ENCODE data around the gene GLI3.

Gene GLI3

DNA sequence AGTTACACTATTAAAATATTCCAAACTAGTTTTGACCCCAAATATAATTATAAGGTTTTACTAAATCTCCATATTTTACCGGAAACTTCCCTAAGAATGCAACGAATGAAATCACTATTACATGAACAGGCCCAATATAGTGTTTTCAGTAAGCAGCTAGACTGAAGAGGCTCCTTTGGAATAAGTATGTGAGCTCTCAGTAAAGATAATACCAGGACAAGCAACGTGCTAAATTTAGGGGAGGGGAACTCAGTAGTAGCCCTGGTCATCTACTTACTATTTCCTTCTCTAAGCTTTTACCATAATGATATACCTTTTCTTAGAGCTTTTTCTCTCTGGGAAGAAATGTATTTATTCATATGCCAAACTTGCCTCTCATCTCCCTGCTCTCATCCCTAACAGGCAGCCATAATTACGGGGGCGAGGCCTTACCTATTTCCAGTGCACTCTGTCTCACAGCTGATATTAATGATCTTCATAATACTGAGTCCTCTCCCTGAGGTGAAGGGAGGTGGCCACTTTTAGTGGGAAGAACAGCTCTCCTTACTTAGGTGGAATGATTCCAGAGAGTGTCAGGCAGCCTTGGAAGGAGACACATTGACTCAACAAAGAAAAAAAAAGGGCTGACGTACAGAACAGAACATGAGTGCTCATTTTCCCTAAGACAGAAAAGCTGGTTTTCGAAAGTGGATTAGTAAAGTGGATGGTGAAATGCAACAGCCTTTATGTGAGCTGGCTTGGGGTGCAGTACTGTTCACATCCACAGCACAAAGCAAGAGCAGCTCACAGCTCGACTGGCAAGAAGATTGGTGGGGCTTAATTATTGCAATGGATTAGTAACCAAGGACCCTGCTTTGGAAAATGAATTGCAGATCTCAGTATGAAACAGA is 165.4 kb downstream of the GLI3 start:
- DNase-seq: no peak

DNA sequence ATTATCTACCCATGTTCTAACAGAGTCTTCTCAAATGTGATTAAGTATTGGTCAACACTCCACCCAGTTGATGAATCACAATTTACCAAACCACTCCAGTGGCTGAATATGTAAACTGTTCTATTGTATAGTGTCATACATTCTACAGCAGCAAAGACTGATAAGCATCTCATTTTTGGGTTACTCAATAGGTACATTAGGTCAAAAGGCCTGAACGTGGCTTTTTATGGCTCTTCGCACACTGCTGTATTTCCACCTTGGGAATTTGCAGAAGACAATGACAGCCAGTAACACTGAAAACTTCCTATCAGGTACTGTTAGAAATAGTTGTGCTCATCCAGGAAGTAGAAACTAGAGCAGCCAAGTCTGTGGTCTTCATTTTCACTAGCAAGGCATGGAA is 166.9 kb downstream of the GLI3 start:
- no peak for DNase-seq

DNA sequence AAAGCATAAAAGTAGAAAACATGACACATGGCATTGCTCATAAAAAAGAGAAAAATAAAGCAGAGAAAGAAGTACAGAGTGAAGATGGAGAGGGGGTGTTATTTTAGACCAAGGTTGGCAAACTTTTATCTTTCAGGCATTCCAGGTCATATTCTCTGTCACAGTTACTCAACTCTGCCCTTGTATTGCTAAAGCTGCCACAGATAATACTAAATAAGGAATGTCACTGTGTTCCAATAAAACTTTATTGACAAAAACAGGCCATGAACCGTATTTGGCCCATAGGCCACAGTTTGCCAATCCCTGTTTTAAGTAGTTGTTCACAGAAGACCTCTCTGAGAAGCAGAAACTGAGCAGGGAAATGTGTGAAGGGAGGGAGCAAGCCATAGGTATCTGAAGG is 167.4 kb downstream of the GLI3 start:
- DNase-seq: no peak

DNA sequence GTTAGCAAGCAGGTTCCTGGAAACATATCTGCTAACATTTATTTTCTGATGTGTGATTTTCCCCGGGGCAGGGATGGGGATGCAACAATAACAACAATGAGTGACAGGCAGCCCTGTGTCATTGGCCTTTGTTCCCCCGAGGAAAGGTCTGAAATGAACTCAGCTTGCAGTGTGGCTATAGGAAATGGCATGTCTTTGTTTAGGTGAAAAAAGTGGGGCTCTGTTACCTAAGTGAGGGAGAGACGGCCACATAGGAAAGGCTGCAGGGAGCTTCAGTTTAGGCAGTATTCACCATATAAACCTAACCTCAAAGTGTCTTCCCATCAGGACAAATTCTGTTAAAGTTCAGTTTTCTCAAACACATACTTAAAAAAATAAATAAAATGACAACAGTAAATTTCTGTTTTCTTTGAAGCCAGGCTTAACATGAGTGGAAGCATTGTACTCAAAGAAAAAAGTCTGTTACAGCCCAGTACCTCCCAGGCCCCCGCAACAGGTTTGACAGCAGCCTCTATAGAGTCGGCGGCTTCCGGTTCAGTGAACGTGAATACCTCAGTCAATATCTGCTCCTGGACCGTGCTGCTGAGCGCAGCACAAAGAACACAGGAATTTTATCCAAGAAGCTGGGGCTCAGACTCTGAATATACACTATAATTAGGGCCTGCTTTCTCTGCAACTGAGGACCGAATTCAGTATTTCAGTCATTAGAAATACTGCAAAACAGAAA is 168.3 kb downstream of the GLI3 start:
- no peak for DNase-seq

DNA sequence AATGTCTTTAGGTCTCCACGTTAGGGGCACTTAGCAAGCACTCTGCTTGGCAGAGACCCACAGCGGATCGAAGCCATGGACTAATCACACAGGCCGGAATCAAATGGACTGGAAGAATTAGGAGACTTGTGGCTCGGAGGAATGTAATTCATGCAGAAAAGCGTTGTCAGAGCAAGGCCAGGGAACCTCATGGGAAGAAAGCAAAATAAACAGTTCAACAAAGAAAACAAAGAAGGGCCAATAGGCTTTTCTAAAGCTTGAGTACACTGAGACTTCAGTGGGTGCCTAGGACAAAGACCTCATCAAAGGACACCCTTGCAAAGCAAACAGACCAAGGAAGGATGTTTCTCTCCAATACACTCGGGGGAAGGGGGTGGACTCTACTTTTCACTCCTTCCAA is 171.1 kb downstream of the GLI3 start:
- DNase-seq: no peak

DNA sequence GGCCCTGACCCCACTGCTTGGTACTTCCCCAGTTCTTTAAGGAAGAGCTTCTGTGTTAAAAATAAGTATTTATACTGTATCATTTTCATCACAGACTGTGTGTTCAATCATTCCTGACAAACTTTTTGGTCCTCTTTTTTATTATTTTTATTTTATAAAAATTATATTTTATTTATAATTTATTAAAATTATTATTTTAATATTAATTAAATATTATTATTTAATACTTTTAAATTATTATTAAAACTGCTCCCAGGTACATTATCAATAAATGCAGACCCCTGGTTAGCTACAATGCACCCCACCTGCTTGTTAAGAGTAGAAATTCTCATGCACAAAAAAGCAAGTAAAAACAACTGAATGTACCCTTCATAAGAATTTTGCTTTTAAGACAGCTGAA is 172.0 kb downstream of the GLI3 start:
- no peak for DNase-seq

DNA sequence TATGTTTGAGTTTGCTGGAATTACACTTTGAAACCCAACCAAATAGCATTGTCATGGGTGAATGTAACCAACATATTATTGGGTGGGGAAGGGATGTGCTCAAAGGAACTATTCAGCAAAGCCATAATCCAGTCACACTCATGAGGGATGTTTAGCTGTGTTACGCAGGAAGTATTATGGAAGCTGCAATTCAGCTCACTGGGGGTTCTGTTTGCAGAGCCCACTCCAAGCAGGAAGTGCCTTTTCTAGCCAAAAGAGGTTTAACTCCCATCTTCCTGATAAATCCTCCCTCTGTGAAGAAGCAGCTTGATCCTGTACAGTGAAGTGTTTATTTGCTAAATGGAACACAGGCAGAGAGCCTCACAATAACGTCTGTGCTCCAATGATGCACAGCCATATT is 172.5 kb downstream of the GLI3 start:
- no peak for DNase-seq

DNA sequence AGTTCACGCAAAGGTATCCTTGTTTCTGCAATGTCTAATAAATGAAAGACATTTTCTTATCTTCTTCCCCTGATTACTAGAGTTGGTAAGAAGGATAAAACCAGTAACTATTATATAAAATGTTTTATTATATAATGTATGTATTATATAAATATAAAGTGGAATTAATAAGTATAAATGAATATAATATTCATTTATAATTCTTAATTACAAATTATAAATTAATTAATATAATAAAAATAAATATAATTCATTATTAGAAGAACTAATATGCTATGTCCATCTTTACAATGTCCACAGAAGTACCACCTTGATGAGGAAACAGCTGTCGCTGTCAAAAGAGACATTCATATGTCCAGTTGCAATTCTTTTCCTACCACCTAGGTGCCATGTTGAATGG is 177.7 kb downstream of the GLI3 start:
- DNase-seq: no peak

DNA sequence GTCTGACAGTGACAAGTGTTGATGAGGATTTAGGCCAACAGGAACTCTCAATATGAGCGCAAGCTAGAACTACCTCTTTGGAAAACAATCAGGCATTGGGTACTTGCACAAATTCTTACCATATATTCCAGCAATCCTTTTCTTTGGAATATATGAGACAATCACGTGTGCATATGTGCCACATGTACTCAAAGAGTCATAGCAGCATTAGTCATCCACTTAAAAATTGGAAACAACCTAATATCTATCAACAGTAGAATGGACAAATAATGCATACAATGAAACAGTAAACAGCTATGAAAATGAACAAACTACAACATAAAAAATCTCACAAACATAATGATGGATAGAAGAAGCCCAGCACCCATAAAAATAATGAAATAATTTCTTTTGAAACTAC is 179.7 kb downstream of the GLI3 start:
- no peak for DNase-seq

DNA sequence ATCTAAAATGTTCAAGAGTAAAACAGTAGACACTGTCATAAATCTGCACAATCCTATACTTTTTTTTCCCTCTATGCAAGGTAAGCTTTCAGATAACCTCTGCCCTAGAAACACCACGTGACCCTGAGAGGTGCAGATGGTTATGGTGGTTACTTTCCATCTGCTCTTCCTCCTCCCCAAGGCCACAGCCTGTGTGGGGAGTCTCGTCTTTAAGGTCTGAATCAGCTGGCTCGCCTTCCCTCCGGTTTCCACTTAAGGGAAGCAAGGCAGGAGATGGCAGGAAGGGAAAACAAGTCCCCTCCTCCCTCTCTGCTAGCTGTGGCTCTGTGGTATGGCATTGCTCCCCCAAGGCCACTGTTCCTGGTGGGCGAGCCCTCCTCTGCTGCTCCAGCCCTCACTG is 181.8 kb downstream of the GLI3 start:
- no peak for DNase-seq

DNA sequence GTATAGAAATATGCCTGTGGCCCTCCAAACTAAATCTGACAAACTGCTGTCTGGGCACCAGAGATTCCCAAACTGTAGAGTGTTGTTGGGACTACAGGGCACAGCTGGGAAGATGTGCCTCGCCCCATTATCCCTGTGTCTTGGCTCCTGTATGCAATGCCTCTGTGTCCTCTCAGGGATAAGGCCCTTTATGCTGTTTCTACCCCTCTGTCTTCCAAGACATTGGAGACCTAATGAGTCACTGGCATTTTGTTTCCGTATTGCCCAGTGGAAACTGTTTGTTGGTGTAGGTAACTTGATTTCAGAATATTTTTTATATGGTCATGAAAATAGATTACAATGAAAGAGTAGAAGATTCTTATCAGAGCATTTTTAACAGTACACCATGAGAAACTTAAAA is 183.2 kb downstream of the GLI3 start:
- DNase-seq: no peak

DNA sequence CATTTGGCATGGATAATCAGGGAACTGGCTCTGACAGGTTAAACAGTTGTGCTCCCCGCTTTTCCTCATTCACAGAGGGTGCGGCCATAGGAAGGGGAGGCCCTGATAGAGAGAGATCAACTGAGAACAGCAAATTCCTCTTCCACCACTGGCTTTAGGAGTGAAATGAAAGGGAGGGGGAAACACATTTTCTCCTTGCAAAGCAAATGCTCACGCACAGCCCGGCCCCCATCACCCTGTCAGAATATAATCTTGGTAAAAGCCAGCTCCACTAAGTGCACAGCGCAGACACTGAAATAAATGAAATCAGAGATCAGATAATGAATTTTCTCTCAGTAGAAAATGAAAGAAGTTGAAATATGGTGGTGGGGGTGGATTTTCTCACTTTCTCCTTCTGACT is 187.2 kb downstream of the GLI3 start:
- DNase-seq: no peak

DNA sequence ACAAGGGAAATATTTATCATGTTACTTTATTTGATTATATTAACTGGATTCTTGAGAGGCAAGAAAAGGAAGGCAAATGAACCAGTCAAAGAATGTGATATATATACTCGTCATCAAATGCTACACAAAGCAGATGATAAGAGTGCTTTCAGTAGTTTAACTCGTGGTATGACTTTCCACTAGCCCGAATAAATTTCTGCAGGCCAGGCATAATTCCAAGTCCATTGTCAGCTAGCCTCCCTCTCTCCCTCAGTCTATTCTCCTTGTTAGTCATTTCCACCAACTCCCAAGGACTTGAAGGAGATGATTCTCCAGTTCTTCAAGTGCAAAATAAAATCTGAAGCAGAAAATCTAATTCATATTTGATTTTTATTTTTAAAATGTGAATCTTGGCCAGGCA is 190.5 kb downstream of the GLI3 start:
- DNase-seq: no peak

DNA sequence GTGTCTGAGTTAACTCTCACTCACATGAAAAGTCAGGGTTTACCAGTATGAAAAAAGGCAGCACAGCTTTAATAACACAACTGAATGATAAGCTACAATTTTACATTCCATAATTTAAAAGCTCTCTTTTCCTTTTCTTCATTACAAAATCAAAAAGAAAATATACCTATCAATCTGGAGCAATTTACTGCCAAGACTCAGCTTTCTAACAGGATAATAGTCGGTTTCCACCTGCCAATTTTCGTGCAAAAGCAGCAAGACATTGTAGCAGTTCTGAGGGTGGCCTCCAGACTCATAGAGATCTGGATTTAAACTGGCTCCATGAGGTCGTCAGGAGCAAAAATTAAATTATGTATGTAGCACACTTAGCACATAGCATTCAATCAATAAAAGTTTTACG is 191.0 kb downstream of the GLI3 start:
- no peak for DNase-seq

DNA sequence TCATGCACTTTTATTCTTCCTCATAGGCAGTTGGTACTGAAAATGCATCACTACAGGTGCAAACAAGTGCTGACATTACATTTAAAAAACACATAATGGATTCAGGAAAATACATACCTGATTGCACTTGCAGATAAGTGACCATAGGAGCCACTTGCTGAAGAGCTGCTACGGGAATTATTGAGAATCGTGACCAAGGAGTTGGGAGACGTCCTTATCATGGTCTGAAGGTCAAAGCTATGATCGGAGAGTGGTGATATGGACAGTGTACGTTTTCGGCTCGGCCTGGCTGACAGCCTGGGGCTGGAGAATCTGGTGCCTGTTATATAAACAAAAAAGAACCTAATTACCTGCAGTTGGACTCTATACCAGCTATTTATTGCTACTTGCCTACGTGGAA is 197.1 kb downstream of the GLI3 start:
- DNase-seq: no peak

DNA sequence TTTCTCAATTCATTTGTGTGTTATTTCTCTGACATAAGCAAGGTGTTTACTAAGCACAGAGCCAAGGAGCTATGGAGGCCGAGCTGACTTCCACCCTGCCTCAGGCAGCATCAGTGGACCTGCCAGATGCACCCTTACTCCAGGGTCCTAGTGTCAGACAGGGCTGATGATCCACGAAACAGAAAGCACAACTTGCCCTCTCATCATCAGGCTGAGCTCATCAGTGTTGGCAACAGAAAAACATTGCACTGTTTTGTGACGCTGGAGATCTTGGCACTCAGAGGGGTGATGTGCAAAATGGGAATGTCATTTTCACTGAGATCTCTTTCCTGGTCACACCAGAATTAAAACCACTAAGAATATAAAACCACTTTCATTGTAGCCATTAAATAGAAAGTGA is 201.8 kb downstream of the GLI3 start:
- DNase-seq: no peak

DNA sequence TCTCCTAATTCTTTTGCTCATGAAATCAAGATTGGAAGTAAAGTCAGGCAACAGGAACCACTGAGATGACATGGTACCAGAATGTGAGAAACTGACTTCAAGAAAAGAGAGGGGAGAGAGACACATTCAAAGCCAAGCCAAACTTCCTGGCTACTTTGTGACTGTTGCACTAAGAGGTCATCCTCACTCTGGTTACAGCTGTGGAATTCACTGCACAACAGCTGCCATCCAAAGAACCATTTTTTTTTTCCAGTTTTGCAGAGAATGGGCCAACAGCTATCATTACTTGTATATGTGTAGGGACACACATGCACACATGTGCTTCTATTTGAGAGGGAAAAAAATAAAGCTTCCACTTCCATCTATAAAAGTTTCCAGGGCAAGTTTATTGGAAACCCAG is 203.5 kb downstream of the GLI3 start:
- no peak for DNase-seq

DNA sequence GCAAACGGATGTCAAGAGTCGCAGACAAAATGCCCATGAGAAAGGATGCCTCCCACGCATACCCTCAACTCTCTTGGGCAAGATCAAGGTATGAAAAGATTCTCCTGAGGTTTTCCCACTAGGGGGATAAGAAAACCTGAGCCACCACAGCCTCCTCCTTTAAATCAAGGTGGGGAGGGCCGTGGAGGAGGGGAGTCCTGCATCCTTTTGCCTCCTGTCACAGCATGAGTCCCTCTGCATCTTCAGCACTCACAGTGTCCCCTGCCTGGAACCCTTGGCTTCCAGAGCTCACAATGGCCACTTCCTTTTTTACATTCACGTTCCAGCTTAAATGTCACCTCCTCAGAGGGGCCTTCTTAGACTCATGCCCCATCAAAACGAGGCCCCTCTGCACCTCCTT is 207.6 kb downstream of the GLI3 start:
- no peak for DNase-seq

DNA sequence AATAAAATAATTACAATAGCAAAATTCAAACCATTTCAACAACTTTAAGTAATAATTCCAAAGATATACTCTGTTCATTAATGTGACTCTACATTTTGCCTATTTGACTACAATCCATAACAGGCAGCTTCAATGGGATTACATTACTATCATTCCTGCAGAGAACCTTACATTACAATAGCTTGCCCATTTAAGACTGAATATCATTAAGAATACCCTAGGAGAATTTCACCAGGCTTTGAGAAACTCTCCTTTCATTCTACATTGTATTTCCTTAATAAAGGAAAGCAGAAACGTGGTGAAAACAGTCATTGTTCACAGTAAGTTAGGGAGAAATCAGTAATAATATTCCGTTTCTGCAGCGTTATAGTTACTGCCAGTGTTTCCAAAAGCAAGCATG is 209.5 kb downstream of the GLI3 start:
- no peak for DNase-seq

DNA sequence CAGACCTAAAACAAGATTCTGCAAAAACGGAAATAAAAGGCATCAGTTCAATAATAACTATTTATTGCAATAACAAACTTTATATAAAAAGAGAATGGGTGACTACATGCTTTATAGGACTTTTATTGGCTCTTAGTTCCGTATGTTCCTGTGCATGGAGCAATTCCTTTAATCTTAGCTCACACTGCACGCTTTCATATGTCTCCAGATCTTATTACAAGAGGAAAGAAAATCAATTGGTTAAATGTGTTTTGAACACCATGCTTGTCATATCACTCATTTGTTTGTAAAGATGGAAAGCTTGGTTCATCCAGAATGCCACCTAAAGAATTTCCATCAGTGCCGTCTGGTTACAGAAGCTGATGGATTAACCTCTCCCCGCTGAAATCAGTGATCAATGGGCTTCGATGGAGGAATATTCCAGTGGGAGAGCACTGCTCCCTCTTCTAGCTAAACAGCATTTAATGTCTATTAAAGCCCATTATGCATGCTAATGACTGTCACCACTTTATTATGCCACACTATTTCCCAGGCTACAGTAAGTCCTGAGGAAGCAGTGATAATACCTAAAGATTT is 210.3 kb downstream of the GLI3 start:
- no peak for DNase-seq

DNA sequence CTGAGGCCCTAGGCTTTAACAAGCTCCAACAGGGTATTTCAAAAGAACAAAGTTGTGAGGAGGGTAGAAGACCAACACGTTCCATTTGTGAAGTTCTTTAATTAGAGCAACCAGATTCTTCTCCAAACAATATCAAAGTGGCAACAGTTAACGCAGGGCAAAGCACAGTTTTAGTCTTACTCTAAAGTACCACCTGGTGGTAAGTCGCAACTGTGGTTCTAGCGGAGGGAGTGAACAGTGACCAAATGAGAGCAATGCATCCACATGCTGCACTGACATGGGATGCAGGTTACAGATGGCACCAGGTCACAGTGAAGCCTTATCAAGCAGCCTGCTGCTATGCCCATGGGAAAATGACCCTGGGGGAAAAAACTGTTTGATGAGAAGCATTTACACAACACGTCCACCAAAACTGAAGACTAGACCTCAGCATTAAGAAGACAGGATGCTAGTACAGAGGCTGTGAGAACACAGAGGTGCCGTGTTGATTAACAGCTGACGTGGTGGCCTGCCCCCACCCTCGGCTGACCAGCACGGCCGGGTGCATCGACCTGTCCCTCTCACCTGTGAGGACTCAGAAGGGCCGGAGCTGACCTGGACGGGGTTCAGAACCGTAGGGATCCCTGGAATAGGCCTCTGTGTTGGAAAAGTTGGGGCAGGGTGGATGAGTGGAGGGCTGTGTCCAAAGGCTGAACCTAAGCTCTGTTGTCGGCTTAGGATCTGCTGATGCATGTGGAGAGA is 211.2 kb downstream of the GLI3 start:
- DNase-seq: no peak

DNA sequence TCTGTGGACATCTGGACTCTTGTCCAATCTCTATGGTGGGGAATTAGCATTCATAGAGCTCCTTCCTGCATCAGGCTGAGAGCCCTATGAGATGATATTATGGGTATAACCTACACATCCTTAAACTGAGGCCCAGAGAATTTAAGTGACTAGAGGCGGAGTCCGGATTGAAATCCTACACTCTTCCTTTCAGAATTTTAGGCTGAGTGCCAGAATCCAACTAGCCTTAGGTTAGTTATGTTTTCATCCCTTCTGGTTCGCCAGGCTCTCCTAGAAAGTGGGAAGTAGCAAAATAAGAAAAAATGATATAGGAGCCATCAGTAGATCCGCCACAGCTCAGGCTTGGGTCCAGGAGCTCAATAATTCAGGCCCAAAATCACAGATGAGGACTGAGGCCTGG is 212.5 kb downstream of the GLI3 start:
- no peak for DNase-seq

DNA sequence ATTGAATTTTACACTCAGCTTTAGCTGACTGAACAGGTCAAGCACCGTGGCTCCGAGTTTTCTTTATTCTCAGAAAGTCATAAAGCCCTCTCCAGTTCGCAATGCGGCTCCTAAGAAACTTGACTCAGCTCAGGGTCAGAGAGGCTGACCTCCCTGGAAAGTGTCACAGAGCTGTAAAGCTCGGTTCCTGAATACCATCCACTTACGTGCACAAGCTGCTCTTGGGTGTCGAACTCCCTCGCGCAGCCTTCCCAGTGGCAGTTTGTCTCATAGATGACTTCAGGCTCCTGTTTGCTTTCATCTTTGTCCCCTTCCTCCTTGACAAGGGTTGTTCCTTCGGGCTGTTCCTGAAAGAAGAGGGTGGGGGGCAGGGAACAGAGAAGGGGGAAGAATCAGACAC is 213.7 kb downstream of the GLI3 start:
- no peak for DNase-seq

DNA sequence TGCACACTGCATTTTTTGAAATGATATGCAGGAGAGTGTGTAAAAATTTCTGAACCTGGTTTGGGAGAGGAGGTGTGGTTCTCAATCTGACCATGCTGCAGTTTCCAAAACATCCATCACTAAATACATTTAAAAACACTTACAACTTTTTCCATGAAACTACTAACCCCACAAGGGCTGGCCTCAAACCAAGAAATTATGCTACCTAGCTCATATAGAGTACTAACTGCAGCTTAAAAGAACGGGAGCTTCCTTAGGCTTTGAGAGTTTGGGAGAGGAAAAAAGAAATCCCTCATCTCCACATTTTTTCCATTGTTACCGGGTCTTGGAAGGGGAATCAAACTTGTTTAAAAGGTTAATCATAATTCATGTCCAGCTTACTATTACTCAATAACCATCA is 214.2 kb downstream of the GLI3 start:
- no peak for DNase-seq
